SKM-1 treated with dmso at 0.1 percent for 144 hours (cell line): ENCODE measurements around the gene ABCG1.

ENCODE experiments used
- DNase-seq: peaks from one replicate; lab custom pipeline; 2025; ENCODE audit not compliant: unreplicated experiment; lab: John Stamatoyannopoulos, UW

Gene ABCG1

GRCh38 chr21:42303443-42303842, 84.5 kb downstream of the ABCG1 start:
- no peak for DNase-seq

GRCh38 chr21:42304556-42305454, 85.9 kb downstream of the ABCG1 start:
- no peak for DNase-seq

GRCh38 chr21:42305707-42306147, 86.8 kb downstream of the ABCG1 start:
- DNase-seq = no peak

GRCh38 chr21:42306366-42307035, 87.6 kb downstream of the ABCG1 start:
- DNase-seq = no peak

- no peak for DNase-seq
Measured at GRCh38 chr21:42307106-42307505, 88.2 kb downstream of the ABCG1 start.

GRCh38 chr21:42308161-42308913, 89.4 kb downstream of the ABCG1 start:
- no peak for DNase-seq

- no peak for DNase-seq
Measured at GRCh38 chr21:42308914-42309752, 90.2 kb downstream of the ABCG1 start.

GRCh38 chr21:42309753-42310213, 90.8 kb downstream of the ABCG1 start:
- peak; percentile 29 for DNase-seq

- DNase-seq = no peak
Measured at GRCh38 chr21:42310411-42311001, 91.6 kb downstream of the ABCG1 start.

- no peak for DNase-seq
Measured at GRCh38 chr21:42311160-42311559, 92.2 kb downstream of the ABCG1 start.

- no peak for DNase-seq
Measured at GRCh38 chr21:42311816-42312625, 93.1 kb downstream of the ABCG1 start.

- DNase-seq = no peak
Measured at GRCh38 chr21:42312626-42313104, 93.7 kb downstream of the ABCG1 start.

- DNase-seq = no peak
Measured at GRCh38 chr21:42313501-42313969, 94.6 kb downstream of the ABCG1 start.

GRCh38 chr21:42314616-42315295, 95.8 kb downstream of the ABCG1 start:
- no peak for DNase-seq

GRCh38 chr21:42315296-42315891, 96.5 kb downstream of the ABCG1 start, which contains the start of gene TFF3:
TSS of gene TFF3 (minus strand) at chr21:42315409. CDS start at chr21:42315374, 35 bp downstream.
- DNase-seq = no peak

- DNase-seq = no peak
Measured at GRCh38 chr21:42316891-42317290, 98.0 kb downstream of the ABCG1 start.

GRCh38 chr21:42317341-42317741, 98.4 kb downstream of the ABCG1 start:
- no peak for DNase-seq
